ENCODE measurements around the gene ECSIT.
"Not testable (repeated sequence)": the region's sequence is repeated elsewhere in the genome, so short reads cannot be mapped to it uniquely, and the experiment has no call there.

ECSIT gene, protein sequence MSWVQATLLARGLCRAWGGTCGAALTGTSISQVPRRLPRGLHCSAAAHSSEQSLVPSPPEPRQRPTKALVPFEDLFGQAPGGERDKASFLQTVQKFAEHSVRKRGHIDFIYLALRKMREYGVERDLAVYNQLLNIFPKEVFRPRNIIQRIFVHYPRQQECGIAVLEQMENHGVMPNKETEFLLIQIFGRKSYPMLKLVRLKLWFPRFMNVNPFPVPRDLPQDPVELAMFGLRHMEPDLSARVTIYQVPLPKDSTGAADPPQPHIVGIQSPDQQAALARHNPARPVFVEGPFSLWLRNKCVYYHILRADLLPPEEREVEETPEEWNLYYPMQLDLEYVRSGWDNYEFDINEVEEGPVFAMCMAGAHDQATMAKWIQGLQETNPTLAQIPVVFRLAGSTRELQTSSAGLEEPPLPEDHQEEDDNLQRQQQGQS

GRCh38 chr19:11528551-11529341 is at the start of gene ECSIT:
TSS of gene ECSIT (minus strand) at chr19:11529134. CDS start at chr19:11519170, 9,964 bp downstream.
- peak; percentile 95 for DNase-seq (ENCODE audit: low read depth in 2 of 2)

GRCh38 chr19:11577451-11578257 is 48.7 kb upstream of the ECSIT start, which contains the start of gene ACP5:
TSS of gene ACP5 (minus strand) at chr19:11577645. CDS start at chr19:11577317, 328 bp downstream.
- DNase-seq (ENCODE audit: low read depth in 2 of 2) = no peak

DNA sequence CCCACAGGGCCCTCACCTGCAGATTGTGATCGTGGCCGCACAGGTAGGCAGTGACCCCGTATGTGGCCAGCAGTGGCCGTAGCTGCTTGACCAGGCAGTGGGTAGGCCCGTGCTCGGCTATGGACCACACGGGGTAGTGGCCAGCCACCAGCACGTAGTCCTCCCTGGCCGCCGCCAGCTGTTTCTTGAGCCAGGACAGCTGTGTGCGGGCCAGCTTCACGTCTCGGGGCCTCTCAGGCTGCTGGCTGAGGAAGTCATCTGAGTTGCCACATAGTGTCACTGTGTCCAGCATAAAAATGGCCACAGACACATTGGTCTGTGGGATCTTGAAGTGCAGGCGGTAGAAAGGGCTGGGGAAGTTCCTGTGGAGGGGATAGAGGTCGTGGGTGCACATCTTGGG is 47.3 kb upstream of the ECSIT start:
- no peak for DNase-seq (ENCODE audit: low read depth in 2 of 2)

- no peak for DNase-seq (ENCODE audit: low read depth in 2 of 2)
Observed at GRCh38 chr19:11574689-11575088, 45.8 kb upstream of the ECSIT start.

- DNase-seq (ENCODE audit: low read depth in 2 of 2) = not testable (repeated sequence)
Observed at GRCh38 chr19:11573763-11574162, 44.8 kb upstream of the ECSIT start.

- not testable (repeated sequence) for DNase-seq (ENCODE audit: low read depth in 2 of 2)
Observed at GRCh38 chr19:11573354-11573753, 44.4 kb upstream of the ECSIT start.

DNA sequence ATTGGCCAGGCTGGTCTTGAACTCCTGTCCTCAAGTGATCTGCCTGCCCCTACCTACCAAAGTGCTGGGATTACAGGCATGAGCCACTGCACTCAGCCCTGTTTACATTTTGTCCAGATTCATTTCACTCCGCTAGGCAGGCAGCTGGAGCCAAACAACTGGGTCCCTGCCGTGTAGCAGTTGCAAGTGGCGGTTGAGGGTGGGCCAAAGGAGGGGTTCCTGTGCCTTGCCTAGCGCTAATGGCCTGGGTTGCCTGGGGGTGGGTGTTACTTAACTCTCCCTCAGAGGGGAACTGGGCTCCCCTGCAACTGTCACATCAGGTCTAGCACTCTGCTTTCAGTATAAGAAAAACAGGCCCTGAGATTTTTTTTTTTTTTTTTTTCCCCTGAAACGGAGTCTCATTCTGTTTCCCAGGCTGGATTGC is 41.1 kb upstream of the ECSIT start:
- no peak for DNase-seq (ENCODE audit: low read depth in 2 of 2)

DNA sequence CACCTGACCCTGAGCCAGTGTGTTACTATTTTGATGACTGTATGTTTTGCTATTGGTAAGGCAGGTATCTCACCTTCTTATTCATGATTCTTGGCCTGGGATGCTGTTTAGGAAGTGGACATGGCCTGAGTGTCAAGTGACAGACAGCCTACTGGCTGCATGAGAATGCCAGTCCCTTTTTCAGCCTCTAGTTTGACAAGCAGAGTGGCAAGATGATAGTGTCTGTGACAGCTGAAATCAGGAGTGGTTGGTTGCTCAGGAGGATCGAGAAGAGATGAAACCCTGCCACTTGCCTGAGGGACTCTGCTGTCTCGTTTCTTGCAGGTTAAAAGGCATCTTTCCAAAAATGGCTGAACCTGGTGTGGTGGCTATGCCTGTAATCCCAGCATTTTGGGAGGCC is 37.2 kb upstream of the ECSIT start:
- DNase-seq (ENCODE audit: low read depth in 2 of 2) = no peak

DNA sequence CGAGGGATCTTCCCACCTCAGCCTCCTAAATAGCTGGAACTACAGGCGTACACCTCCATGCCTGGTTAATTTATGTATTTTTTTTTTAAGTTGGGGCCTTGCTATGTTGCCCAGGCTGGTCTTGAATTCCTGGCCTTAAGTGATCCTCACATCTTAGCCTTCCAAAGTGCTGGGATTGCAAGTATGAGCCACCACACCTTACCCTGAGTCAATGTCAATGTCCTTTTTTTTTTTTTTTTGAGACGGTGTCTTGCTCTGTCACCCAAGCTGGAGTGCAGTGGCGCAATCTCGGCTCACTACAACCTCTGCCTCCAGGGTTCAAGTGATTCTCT is 36.7 kb upstream of the ECSIT start:
- DNase-seq (ENCODE audit: low read depth in 2 of 2) = not testable (repeated sequence)

- not testable (repeated sequence) for DNase-seq (ENCODE audit: low read depth in 2 of 2)
Observed at GRCh38 chr19:11564082-11564807, 35.3 kb upstream of the ECSIT start.

GRCh38 chr19:11563532-11563931 is 34.6 kb upstream of the ECSIT start:
- DNase-seq (ENCODE audit: low read depth in 2 of 2) = no peak

DNA sequence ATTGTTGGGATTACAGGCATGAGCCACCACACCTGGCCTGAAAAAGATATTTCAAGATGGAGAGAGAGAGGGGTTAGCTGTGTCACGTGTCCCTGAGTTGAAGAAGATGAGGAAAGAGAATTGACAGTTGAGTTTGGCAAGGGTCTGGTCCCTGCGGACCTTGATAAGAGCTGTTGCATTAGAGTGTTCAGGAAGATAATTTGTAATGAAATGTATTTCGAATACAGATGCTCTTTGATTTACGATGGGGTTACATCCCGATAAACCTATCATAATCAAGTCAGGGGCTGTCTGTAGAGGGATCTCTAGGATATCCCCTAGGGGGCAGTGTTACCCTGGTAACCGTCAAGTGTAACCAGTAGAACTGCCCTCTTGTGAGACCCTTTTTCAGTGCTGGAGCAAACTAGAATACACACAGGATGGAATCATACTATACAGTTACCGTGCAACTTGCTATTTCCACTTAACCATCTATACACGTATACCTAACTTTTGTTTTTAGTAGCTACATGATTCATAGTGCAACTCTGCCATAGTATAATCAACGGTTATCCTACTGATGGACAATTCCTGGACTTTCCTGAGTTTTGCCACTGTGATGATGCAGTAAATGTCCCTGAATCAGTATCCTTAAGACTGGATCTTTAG is 31.6 kb upstream of the ECSIT start:
- DNase-seq (ENCODE audit: low read depth in 2 of 2) = peak in 1 of 2 experiments; percentile 40

- DNase-seq (ENCODE audit: low read depth in 2 of 2) = peak; percentile 90 to 91
Observed at GRCh38 chr19:11558881-11559828, 30.2 kb upstream of the ECSIT start, which contains the start of gene ELOF1. TSS of gene ELOF1 (minus strand) at chr19:11559230. CDS start at chr19:11554347, 4,883 bp downstream.

DNA sequence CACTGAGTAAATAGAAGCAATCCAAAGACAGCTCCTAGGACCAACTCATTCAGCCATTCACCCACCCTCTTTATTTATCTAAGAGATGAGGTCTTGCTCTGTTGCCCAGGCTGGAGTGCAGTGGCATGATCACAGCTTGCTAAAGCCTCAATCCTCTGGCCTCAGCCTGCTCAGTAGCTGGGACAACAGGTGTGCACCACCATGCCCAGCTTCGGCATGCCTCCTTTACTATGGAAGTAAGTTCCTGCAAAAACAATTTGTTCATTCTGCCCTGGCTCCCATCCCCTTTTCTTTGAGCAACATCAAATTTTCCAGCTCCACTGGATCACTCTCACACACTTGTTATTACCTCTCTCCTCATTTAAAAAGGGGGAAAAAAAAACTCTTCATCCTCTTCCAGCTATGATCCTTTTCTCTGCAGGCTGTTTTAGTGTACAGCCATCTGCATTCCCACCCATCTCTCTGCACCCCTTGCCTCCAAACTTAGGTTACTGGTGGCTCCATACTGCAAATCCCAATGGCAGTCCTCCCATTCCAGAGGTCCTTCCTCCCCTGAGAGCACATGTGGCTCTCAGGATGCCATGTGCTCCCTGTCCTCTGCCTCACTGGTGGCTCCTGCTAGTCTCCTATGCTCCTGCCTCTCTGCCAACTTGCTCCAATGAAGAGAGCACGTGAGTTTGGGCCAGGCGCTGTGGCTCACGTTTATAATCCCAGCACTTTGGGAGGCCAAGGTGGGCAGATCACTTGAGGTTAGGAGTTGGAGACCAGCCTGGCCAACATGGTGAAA is 27.9 kb upstream of the ECSIT start:
- DNase-seq (ENCODE audit: low read depth in 2 of 2) = no peak

GRCh38 chr19:11555246-11555645 is 26.3 kb upstream of the ECSIT start:
- no peak for DNase-seq (ENCODE audit: low read depth in 2 of 2)

DNA sequence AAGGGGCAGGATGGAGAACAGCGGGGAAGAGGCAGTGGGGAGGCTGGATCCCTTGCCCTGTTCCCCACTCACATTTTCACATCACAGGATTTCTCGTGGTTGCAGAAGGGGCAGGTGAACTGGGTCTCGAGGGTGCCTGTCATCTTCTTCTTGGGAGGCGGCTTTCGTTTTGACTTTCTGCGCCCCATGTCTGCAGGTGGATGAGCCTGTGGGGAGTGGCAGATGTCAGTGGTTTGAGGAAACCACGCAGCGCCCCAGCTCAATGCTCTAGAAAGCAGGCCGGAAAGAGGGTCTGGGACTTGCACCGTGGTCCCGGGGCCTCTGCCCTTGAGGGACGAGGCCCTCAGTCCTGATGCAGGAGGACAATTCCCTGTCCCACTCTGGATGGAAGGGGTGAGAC is 25.2 kb upstream of the ECSIT start:
- no peak for DNase-seq (ENCODE audit: low read depth in 2 of 2)

DNA sequence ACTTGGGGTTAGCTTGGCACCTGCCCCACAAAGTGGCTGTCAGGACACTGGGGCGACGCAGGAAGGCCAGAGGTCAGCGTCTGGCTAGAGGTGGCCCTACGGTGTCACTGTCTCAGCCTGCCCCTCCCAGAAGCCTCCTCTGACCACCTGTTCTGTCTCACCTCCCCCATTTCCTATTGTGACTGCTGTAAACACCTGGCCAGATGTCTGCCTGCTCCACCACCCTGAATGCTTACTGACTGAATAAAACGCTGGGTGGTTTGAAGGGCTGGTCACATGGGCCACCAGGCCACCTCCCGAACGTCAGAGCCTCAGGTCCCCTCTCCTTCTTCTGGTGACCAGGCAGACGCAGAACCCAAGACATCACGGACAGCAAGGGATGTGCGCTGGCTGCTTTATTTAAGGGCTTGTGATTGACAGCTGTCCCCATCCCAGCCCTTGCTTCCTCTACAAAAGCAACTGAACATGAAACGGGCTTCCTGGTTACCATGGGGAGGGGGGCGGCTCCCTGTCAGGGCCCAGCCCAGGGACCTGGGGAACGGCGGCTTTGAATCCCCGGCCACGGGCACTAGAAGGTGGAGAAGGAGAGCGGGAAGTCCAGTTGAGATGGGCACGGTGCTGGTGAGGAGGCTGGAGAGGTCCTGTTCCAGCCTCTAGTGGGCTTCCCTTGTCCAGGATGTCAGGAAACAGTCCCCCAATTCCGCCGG is 23.9 kb upstream of the ECSIT start:
- DNase-seq (ENCODE audit: low read depth in 2 of 2) = no peak

GRCh38 chr19:11551603-11552235 is 22.8 kb upstream of the ECSIT start:
- DNase-seq (ENCODE audit: low read depth in 2 of 2) = no peak

Data from fibroblast of skin of left biceps (primary cell).